Retinal pigment epithelial cell (primary cell): ENCODE data around the gene TTLL4.

Source experiments
- DNase-seq: peaks from one replicate; pipeline ENCODE4 v3.0.0-alpha.2; 2010; ENCODE audit warnings: low read depth
- H3K4me3 ChIP-seq: 2 replicates; pipeline ENCODE4 v1.5.1; 2011; ENCODE audit warnings: mild to moderate bottlenecking, low read length, control low read depth, moderate library complexity
- CTCF ChIP-seq: conservative IDR thresholded peaks from 2 replicates; pipeline ENCODE4 v1.5.1; 2011; ENCODE audit warnings: low read depth, low read length, control low read depth, inconsistent platforms

TTLL4 gene

GRCh38 chr2:218798767-218799504 is 88.3 kb downstream of the TTLL4 start:
- H3K4me3 ChIP-seq, result no peak overlapping the region
- TF ChIP-seq CTCF, result no peak
- no peak for DNase-seq

GRCh38 chr2:218799990-218800389 is 89.4 kb downstream of the TTLL4 start:
- TF ChIP-seq CTCF, result no peak
- no peak overlapping the region for H3K4me3 ChIP-seq
- no peak for DNase-seq

GRCh38 chr2:218802386-218802994 is 91.9 kb downstream of the TTLL4 start:
- no peak overlapping the region for H3K4me3 ChIP-seq
- TF ChIP-seq CTCF, result no peak
- no peak for DNase-seq

GRCh38 chr2:218804817-218805216 is 94.2 kb downstream of the TTLL4 start:
- DNase-seq, result no peak
- H3K4me3 ChIP-seq, result no peak overlapping the region
- no peak for TF ChIP-seq CTCF
